Measurements from ENCODE around the gene ERC1.

- TF ChIP-seq ATF2 (CRISPR knock-in tag; IDR thresholded peaks at IDR 0.05) (no peak), ADNP (tag; IDR thresholded peaks at IDR 0.05) (no peak), PML (IDR thresholded peaks at IDR 0.05; ENCODE audit: low read length) (no peak), CTCF (IDR thresholded peaks at IDR 0.05 in 2 of 3, conservative IDR thresholded peaks at IDR 0.05 in 1 of 3; ENCODE audit: insufficient read depth in 2 of 3, low read depth in 1 of 3, low read length in 3 of 3) (no peak), CTCFL (IDR thresholded peaks at IDR 0.05; ENCODE audit: borderline replicate concordance, insufficient read depth, low read depth, low read length, poor library complexity, severe bottlenecking) (no peak), XRCC4 (IDR thresholded peaks at IDR 0.05; ENCODE audit: extremely low read depth, insufficient read depth, insufficient read length) (no peak), ZKSCAN3 (CRISPR knock-in tag; IDR thresholded peaks at IDR 0.05) (no peak), MYC (IDR thresholded peaks at IDR 0.05; ENCODE audit: low read depth, low read length) (no peak), MYC (CRISPR knock-in tag; IDR thresholded peaks at IDR 0.05; ENCODE audit: borderline replicate concordance, low read depth) (no peak)
These were observed 479.0 kb downstream of the ERC1 start for GRCh38 chr12:1470051-1470450.

Data from K562 (cell line).